Measurements from ENCODE around the gene ATP2B2.

Gene ATP2B2

DNA sequence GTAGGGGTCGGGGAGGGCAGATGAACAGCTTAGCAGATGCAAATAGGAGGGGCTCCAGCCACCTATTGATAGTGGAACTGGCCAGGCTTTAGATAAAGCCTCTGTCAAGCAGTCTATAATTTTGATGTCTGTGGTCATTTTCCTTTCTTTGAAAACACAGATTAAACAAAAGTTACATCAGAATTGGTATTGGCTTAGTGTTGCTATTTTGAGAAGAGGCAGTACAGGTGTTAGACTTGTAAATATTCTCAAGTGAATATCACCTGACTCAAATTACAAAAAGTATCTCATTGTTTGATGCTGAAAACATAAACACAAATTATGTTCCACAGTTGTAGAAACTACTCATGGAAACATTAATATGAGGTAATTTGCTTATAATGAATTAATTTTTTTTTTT, 230.8 kb downstream of the ATP2B2 start:
- no peak for DNase-seq (ENCODE audit: low spot score)
